H1 (cell line): ENCODE data around the gene CCDC184. TPM values are rescaled to one million over a fixed set of nuclear protein-coding genes. Genes with fewer than 3 reads are reported as not detected.

Source experiments
- CTCF ChIA-PET: fragments of 300-600 bp; sonication (Branson Sonifier 250); formaldehyde crosslinking; loops from one replicate; lab custom pipeline; 2021; ENCODE audit not compliant: partially characterized antibody; lab: Charles Lee
- POLR2A ChIA-PET: fragments of 300-600 bp; sonication (Branson Sonifier 250); formaldehyde crosslinking; loops from one replicate; lab custom pipeline; 2021; ENCODE audit warnings: inconsistent platforms; ENCODE audit not compliant: partially characterized antibody; lab: Charles Lee
- DNase-seq, 2 experiments: peaks; one replicate each; pipeline versions ENCODE4 v3.0.0 to v3.0.0-alpha.2; 2010 to 2022; ENCODE audit warnings: low spot score in 2 of 2, low read depth in 1 of 2, mixed read lengths in 1 of 2
- FAIRE-seq: peaks from 2 replicates; lab custom pipeline; 2011; peaks lifted over from hg19 to GRCh38; lab: Jason Lieb, UNC
- H2AFZ ChIP-seq: 2 replicates; pipeline ENCODE4 v1.8.1; 2012; ENCODE audit warnings: low read length, inconsistent platforms
- H2AK5ac ChIP-seq: 2 replicates; pipeline ENCODE4 v1.6.1; 2013; ENCODE audit warnings: low read depth, low read length
- H2BK120ac ChIP-seq: replicated peaks from 2 replicates; pipeline ENCODE3; 2013; ENCODE audit warnings: low read depth, low read length, inconsistent platforms
- H2BK12ac ChIP-seq: 2 replicates; pipeline ENCODE4 v1.6.1; 2013; ENCODE audit warnings: low read depth, low read length
- H2BK15ac ChIP-seq: 2 replicates; pipeline ENCODE4 v1.6.1; 2013; ENCODE audit warnings: low read length
- H2BK20ac ChIP-seq: 2 replicates; pipeline ENCODE4 v1.6.1; 2013; ENCODE audit warnings: low read length
- H2BK5ac ChIP-seq: 2 replicates; pipeline ENCODE4 v1.6.1; 2013; ENCODE audit warnings: low read depth, low read length
- H3K14ac ChIP-seq: 2 replicates; pipeline ENCODE4 v1.6.1; 2013; ENCODE audit warnings: inconsistent platforms; ENCODE audit not compliant: insufficient read length
- H3K18ac ChIP-seq: 2 replicates; pipeline ENCODE4 v1.6.1; 2013; ENCODE audit warnings: low read length; ENCODE audit errors: extremely low read depth
- H3K23ac ChIP-seq: 2 replicates; pipeline ENCODE4 v1.6.1; 2013; ENCODE audit warnings: inconsistent platforms; ENCODE audit not compliant: insufficient read length
- H3K23me2 ChIP-seq: 2 replicates; pipeline ENCODE4 v1.6.1; 2013; ENCODE audit warnings: low read depth, low read length
- H3K27ac ChIP-seq: 2 replicates; pipeline ENCODE4 v1.6.1; 2011; ENCODE audit warnings: low read depth, low read length, inconsistent platforms
- H3K27me3 ChIP-seq, 4 experiments: replicated peaks in 1 of 4; 1 replicate in 1 of 4; 2 replicates in 3 of 4; pipeline versions ENCODE4 v1.6.1 to v1.8.1; 2011 to 2013; ENCODE audit warnings: low read length in 3 of 4, mild to moderate bottlenecking in 3 of 4, inconsistent platforms in 2 of 4, mixed read lengths in 2 of 4, moderate library complexity in 1 of 4; ENCODE audit not compliant: control insufficient read depth in 3 of 4, insufficient read depth in 3 of 4; ENCODE audit errors: extremely low read depth in 1 of 4
- H3K36me3 ChIP-seq, 4 experiments: 2 replicates each; pipeline versions ENCODE4 v1.6.1 to v1.8.1; 2011 to 2013; ENCODE audit warnings: mild to moderate bottlenecking in 4 of 4, low read length in 3 of 4, moderate library complexity in 2 of 4, control low read depth in 1 of 4, inconsistent platforms in 1 of 4; ENCODE audit not compliant: insufficient read depth in 4 of 4, control insufficient read depth in 2 of 4
- H3K4ac ChIP-seq: replicated peaks from 2 replicates; pipeline ENCODE3; 2013; ENCODE audit warnings: low read length, low read depth, mixed read lengths, inconsistent platforms; ENCODE audit not compliant: insufficient read length
- H3K4me1 ChIP-seq, 4 experiments: replicated peaks in 1 of 4; 1 replicate in 1 of 4; 2 replicates in 3 of 4; pipeline versions ENCODE4 v1.6.1 to v1.8.1; 2011 to 2013; ENCODE audit warnings: low read length in 3 of 4, inconsistent platforms in 2 of 4, mixed read lengths in 1 of 4; ENCODE audit not compliant: insufficient read depth in 4 of 4, control insufficient read depth in 3 of 4
- H3K4me2 ChIP-seq, 2 experiments: 2 replicates each; pipeline versions ENCODE4 v1.6.1 to v1.8.1; 2011 to 2013; ENCODE audit warnings: low read depth in 2 of 2, low read length in 2 of 2, control low read depth in 1 of 2, inconsistent platforms in 1 of 2, mild to moderate bottlenecking in 1 of 2; ENCODE audit not compliant: insufficient read depth in 1 of 2
- H3K4me3 ChIP-seq, 4 experiments: fragments of 200-600, 300-600 bp in 1 of 4; sonication (generic), shearing (Covaris generic), sonication (Bioruptor Twin) in 1 of 4; 2 replicates each; pipeline versions ENCODE4 v1.5.1 to v1.8.1; 2011 to 2016; ENCODE audit warnings: low read length in 4 of 4, low read depth in 3 of 4, control low read depth in 2 of 4, inconsistent platforms in 2 of 4, mild to moderate bottlenecking in 2 of 4, mixed read lengths in 1 of 4, moderate library complexity in 1 of 4; ENCODE audit not compliant: insufficient read depth in 2 of 4; ENCODE audit errors: extremely low read depth in 1 of 4
- H3K56ac ChIP-seq: replicated peaks from 2 replicates; pipeline ENCODE3; 2013; ENCODE audit warnings: low read depth, mild to moderate bottlenecking, mixed read lengths, low read length, inconsistent platforms; ENCODE audit not compliant: insufficient read length
- H3K79me1 ChIP-seq: 2 replicates; pipeline ENCODE4 v1.6.1; 2013; ENCODE audit warnings: low read depth, low read length, control low read depth
- H3K79me2 ChIP-seq, 2 experiments: 2 replicates each; pipeline versions ENCODE4 v1.6.1 to v1.8.1; 2012 to 2013; ENCODE audit warnings: low read length in 2 of 2, mild to moderate bottlenecking in 2 of 2, inconsistent platforms in 1 of 2; ENCODE audit not compliant: insufficient read depth in 2 of 2, control insufficient read depth in 1 of 2
- H3K9ac ChIP-seq, 4 experiments: replicated peaks in 1 of 4; 1 replicate in 1 of 4; 2 replicates in 3 of 4; pipeline versions ENCODE4 v1.6.1 to v1.8.1; 2011 to 2013; ENCODE audit warnings: low read depth in 3 of 4, low read length in 3 of 4, control low read depth in 2 of 4, mild to moderate bottlenecking in 2 of 4, moderate library complexity in 2 of 4, inconsistent platforms in 1 of 4; ENCODE audit errors: extremely low read depth in 1 of 4
- H3K9me3 ChIP-seq, 2 experiments: 2 replicates each; pipeline versions ENCODE4 v1.6.1 to v1.8.1; 2012 to 2013; ENCODE audit warnings: mild to moderate bottlenecking in 2 of 2, moderate library complexity in 2 of 2, control low read depth in 1 of 2, inconsistent platforms in 1 of 2, low read depth in 1 of 2, low read length in 1 of 2, mixed read lengths in 1 of 2; ENCODE audit not compliant: insufficient read depth in 2 of 2
- H4K20me1 ChIP-seq, 2 experiments: replicated peaks in 1 of 2; 2 replicates each; pipeline versions ENCODE3 to v1.8.1; 2011 to 2013; ENCODE audit warnings: inconsistent platforms in 2 of 2, low read length in 2 of 2, mild to moderate bottlenecking in 1 of 2; ENCODE audit not compliant: insufficient read depth in 2 of 2, control insufficient read depth in 1 of 2
- H4K5ac ChIP-seq: 2 replicates; pipeline ENCODE4 v1.6.1; 2013; ENCODE audit warnings: low read length, low read depth, mixed read lengths, inconsistent platforms; ENCODE audit not compliant: insufficient read length
- H4K8ac ChIP-seq: 2 replicates; pipeline ENCODE4 v1.8.0; 2013; ENCODE audit warnings: mild to moderate bottlenecking, moderate library complexity, low read length, inconsistent platforms; ENCODE audit not compliant: insufficient read depth; ENCODE audit errors: extremely low read depth
- H4K91ac ChIP-seq: replicated peaks from 2 replicates; pipeline ENCODE3; 2013; ENCODE audit warnings: low read length, mixed read lengths, inconsistent platforms; ENCODE audit not compliant: insufficient read length
- BCL11A ChIP-seq, 2 experiments: IDR thresholded peaks; one replicate each; pipeline ENCODE4 v1.6.1; 2011; ENCODE audit warnings: low read depth in 2 of 2, low read length in 2 of 2, mild to moderate bottlenecking in 2 of 2
- BRCA1 ChIP-seq: IDR thresholded peaks from 2 replicates; pipeline ENCODE4 v1.6.1; 2012; ENCODE audit warnings: low read depth, low read length, improper control_type of control experiment
- EZH2 ChIP-seq: fragments of 200-600 bp; sonication (generic); IDR thresholded peaks from 2 replicates; pipeline ENCODE4 v1.7.1; 2012; ENCODE audit warnings: low read depth, mild to moderate bottlenecking, moderate library complexity, low read length, inconsistent platforms; ENCODE audit not compliant: severe bottlenecking
- SIRT6 ChIP-seq: IDR thresholded peaks from one replicate; pipeline ENCODE4 v1.7.1; 2012; ENCODE audit warnings: low read length, inconsistent platforms
- SP1 ChIP-seq: IDR thresholded peaks from 2 replicates; pipeline ENCODE4 v1.6.1; 2011; ENCODE audit warnings: low read depth, low read length
- WGBS, 2 experiments: shearing (Covaris generic) in 1 of 2; methylation state at CpG; one replicate each; pipeline versions ENCODE4 v1.1.6 to v1.1.7; 2013 to 2015; ENCODE audit warnings: low lambda C conversion rate in 2 of 2, mixed read lengths in 2 of 2, inconsistent platforms in 1 of 2, low coverage in 1 of 2, missing lambda C conversion rate in 1 of 2; ENCODE audit not compliant: insufficient replicate concordance in 2 of 2, insufficient coverage in 1 of 2, insufficient read length in 1 of 2; ENCODE audit errors: extremely low coverage in 1 of 2, missing lambda C conversion rate in 1 of 2; 5-methylcytosine and 5-hydroxymethylcytosine counted together
- polyA plus RNA-seq, 7 experiments: library from polyadenylated mRNA; depleted of rRNA in 3 of 7; stranded (reverse) in 5 of 7; unstranded in 2 of 7; fragments of >200 nt in 5 of 7; fragments of 200-250 nt in 2 of 7; gene quantifications; 1 replicate in 5 of 7; 2 replicates in 1 of 7; 4 replicates in 1 of 7; pipeline versions ENCODE4 v1.2.1 to v1.2.3, GENCODE V29; 2011 to 2013; ENCODE audit warnings: missing spikeins in 2 of 7, mixed read lengths in 2 of 7
- total RNA-seq: library from RNA; stranded (reverse); fragmentation: NEBNext Ultra II Directional; extraction: Animal tissue kit (Norgen Biotek cat#: 25700); gene quantifications from 2 replicates; pipeline ENCODE4 v1.2.1, GENCODE V29; 2021

Gene CCDC184
- total and polyA plus RNA-seq, 2 of the 8 experiments (the other 6 are each of a cell fraction or from before 2014, with no cell fraction given) = 2.2 to 3.0 TPM

GRCh38 chr12:48160046-48160445 lies 23.4 kb upstream of the CCDC184 start:
- no peak overlapping the region for H4K8ac ChIP-seq
- H2BK5ac ChIP-seq = no peak overlapping the region
- H3K56ac ChIP-seq = no peak overlapping the region
- H2BK120ac ChIP-seq = no peak overlapping the region
- peaks cover 4% of the 10 kb centered on the region; the same call in 1 of the 2 replicates for H3K23me2 ChIP-seq
- TF ChIP-seq BCL11A (IDR thresholded peaks at IDR 0.05; ENCODE audit: low read depth in 2 of 2, low read length in 2 of 2) (no peak), SP1 (no peak), EZH2 (no peak), BRCA1 (no peak), SIRT6 (no peak)
- TF ChIP-seq, all 59 proteins: peak for 0
- Histone ChIP-seq H4K91ac (no peak overlapping the region), H3K9ac (no peak overlapping the region), H3K9me3 (no peaks in the 10 kb centered on the region), H2AFZ (no peak overlapping the region), H2BK15ac (no peak overlapping the region), H3K36me3 (no peaks in the 10 kb centered on the region), H2AK5ac (no peak overlapping the region), H3K79me2 (no peaks in the 10 kb centered on the region), H3K18ac (no peak overlapping the region), H2BK20ac (no peak overlapping the region), H4K20me1 (no peaks in the 10 kb centered on the region), H3K4ac (no peak overlapping the region), H3K14ac (no peak overlapping the region), H3K4me3 (no peak overlapping the region), H3K79me1 (no peaks in the 10 kb centered on the region), H3K23ac (no peak overlapping the region), H3K27me3 (no peaks in the 10 kb centered on the region), H3K27ac (no peak overlapping the region), H3K4me2 (no peak overlapping the region), H3K4me1 (peaks cover 0 to 5% (median under 1%) of the 10 kb centered on the region in 4 experiments; a peak in 2 of 7 replicates), H2BK12ac (no peak overlapping the region), H4K5ac (no peak overlapping the region)
- FAIRE-seq (no peak), DNase-seq (no peak)
- CTCF ChIA-PET = interaction anchor here (0.6 to 3.6 kb wide), 7 partner anchors 9 to 117 kb away, joined by 3 to 13 read pairs (median 3); no protein-coding TSS in a partner anchor
- POLR2A ChIA-PET = interaction anchor here (1.1 kb wide), 1 partner anchor 83 kb away, joined by 3 read pairs; no protein-coding TSS in a partner anchor
- WGBS, 2 experiments = 92% methylated on average over 5 of the region's 5 CpGs; no CpG with 5 or more reads in 1 of the 2 experiments
